HG03439 (cell line): ENCODE measurements around the gene STXBP6.
"Not testable (repeated sequence)": the region's sequence is repeated elsewhere in the genome, so short reads cannot be mapped to it uniquely, and the experiment has no call there.

ENCODE experiments used
- ATAC-seq: cut with Tn5 transposase; IDR thresholded peaks from one replicate; pipeline ENCODE4 v1.9.1; 2021; ENCODE audit warnings: mild to moderate bottlenecking, moderate library complexity; ENCODE audit not compliant: unreplicated experiment

The STXBP6 gene

DNA sequence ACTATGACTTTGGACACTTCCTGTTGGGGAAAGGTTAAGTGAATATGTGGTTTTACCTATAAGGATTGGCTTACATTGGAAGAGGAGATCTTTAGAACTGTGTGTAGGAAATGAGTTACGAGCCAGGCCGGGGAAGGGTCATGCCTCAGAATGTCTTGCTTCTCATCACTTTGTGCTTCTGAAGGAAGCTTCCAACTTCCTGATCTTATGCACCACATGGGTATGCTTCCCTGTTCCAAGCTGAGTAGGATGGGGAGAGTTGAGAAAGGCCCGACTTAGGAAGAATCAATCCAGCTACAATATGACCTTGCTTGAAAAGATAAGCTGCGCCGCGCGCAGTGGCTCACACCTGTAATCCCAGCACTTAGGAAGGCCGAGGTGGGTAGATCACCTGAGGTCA lies 59.9 kb downstream of the STXBP6 start:
- no peak for ATAC-seq

DNA sequence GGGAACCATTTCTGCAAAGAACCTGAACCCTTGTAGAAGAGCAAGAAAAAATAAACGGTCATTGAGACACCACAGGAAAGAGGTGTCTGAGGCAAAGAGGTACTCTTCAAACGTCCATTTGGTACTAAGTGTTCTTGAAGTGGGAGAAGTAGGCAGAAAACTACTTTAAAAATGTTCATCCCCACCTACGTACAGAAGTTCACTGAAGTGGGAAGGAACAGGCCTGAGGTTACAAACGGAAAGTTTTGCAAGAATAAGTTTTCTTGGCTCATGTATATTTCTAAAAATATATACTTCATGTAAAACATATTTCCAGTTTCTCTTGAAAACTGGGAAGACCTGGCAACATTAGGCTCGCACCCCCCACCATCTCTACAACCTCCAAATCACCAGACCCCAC lies 61.2 kb downstream of the STXBP6 start:
- no peak for ATAC-seq

DNA sequence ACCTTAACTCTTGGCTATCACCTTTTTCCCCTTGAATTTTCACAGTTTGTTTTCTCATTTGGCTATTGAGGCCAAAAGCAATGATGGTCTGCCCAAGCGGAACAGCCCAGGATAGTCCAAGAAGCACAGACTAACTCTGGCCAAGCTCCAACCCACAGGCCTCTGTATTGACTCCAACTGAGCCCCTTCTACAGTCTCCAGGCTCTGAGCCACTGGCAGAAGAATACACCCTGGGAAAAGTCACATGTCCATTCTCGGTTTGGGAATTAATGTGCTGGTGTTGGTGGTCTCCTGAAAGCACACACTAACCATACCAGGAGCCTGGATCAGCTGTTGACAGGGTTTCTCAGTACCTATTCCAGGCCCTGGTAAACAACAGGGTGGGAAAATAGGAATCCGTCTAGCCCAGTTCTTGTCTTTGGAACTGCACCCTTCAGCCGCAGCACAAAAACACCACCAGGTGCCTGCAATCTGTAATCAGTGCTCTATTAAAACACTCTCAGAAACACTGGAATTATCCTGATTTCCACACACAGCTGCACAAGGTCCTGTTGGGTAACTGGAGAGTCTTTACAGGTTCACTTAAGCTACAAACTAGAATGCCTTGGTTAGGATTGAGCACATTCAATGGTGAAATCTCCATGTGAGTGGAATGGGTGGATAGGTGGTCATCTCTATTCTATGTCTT lies 63.6 kb downstream of the STXBP6 start:
- no peak for ATAC-seq

DNA sequence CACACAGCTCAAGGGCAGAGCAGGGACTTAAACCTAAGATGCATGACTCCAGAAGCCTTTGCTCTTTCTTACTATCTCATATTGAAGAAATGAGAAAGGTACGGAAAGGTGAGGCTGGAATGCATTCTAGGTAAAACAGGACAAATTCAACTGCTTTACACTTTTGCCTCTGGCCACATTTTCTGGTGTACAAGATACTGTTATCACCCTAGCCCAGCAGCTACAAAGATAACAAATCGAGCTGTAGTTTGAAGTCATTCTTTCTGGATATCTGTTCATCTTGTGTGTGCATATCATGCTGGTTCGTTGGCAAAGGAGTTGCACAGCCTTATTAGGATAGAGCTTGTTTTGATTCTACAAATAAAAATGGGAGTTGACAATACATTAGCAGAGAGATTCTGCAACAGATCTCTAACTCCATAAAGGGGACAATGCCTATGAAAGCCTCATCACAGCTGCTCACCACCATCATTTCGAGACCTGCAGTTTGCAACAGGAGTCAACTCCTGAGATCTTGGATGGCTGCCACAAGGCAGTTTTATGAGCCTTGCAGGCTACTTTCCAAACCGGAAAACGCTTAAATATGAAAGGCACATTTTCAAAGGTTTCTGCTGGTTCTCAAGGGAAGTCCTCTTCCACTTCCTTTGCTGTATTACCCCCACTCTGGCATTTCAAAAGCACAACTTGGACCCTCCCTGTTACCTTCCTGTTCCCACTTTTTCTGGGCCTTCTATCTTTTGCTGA lies 64.9 kb downstream of the STXBP6 start:
- ATAC-seq = no peak

DNA sequence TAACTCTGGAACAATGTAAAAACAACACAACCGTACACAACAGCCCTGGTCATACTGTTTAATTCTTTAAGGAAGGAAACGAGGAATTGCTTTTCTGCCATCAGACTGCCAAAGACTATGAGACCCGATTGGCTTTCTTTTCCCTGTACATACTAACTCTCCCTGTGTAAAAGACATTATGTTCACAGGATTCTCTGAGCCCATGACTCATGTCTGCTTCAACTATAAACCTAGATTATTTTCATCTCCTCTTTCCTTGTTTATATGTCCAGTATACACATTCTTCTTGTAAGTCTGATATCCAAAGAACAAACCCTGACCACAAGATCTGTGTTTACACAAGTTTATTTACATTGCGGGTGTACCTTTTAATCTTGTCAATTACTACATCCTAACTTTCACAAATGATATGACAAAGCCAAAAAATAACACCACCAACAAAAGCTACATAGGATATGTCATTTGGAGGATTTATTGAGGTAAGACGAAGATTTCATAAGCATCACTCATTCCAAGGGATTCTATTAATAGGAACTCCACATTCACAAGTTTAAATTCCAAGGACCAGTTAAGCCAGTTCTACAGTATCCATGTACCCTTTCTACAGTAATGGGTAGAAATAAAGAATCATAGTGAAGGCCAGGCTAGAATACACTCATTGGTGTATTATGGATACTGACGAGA lies 67.3 kb downstream of the STXBP6 start:
- ATAC-seq = no peak

DNA sequence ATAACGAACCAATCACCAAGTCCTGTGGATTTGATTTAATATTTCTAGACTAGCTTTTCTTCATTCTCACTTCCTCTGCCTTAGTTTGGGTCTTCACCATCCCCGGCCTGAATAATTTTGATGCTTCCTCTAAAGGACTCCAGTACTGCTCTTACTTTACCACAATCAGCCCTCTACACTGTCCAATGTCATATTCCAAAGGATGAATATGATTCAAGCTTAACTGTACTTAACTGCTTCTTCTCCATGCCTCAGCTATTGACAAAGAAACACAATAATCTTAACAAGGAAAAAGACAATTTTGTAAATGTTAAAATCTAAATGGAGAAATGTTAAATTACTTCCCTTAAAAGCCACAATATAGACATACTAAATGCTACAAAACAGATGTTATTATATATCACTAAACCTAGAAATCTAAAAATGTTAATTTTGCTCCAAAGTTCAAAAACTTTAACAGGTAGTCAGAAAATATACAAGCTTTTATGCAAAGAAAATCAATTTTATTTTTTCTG lies 70.2 kb downstream of the STXBP6 start:
- no peak for ATAC-seq

DNA sequence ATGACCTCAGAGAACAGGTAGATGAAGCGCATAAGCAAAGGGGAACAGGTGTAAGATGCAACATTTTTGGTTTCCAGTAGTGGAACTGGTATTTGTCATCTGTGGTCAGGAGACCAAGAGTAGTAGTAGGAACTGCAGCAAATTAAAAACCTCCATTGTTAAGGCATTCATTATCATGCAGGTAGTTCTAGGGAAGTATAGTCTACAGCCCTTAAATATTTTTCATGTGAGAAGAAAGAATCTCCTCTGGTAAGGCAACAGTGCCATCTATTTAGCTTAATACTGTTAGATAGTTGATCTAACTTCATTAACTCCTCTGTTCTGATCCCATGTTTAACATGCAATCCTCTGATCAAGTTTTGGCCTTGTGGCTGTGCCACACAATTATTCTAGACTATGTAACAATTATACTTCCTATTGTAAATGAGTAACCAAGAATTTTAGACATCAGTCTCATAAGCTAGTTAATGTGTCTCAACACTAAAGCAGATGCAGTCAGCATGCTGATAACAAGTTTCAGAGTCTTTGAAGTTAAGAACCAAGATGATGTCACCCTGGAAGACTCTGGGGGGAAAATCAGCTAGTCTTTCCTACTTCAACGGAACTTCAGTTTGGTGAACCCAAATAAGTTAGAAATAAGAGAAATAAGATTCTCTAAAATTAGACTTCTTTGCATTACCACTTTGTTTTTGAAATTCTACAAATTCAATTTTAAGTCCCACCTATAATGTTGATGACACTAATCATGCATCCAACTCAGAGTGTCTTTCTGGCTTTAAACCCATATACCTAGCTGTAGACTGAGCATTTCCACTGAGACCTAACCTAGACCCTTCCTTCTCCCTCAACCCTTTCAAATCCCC lies 70.9 kb downstream of the STXBP6 start:
- ATAC-seq = peak; percentile 82

DNA sequence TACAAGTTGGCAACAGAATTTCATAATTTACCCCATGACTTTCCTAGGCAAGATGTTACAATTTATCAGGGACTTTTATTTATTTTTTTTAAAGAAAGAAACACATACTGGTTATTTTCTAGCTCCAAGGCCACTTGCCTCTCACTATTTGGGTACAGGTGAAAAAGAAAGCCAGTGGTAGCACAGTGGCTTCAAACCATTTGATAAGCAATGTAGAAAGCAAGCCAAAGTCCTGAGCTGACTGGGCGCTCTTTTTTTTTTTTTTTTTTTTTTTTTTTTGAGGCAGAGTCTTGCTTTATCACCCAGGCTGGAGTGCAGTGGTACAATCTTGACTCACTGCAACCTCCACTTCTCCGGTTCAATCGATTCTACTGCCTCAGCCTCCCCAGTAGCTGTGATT lies 73.3 kb downstream of the STXBP6 start:
- ATAC-seq = no peak

DNA sequence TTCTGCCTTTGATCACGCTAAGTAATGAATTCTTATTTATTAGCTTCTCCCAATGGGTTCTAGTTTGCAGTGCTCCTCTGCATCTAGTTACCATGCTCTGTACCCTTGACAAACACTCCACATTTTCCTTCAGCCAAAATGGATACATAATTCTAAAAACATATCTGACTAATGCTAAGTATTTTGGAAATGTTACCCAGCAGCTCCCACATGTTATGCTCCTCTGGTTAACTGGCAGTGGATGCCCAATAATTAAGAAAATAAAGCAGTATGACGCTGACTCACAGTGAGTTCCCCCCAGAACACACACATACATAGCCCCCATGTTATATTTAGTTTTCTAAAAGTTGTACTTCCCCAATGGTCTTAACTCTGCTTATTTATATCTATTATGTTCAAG lies 74.6 kb downstream of the STXBP6 start:
- ATAC-seq = no peak

DNA sequence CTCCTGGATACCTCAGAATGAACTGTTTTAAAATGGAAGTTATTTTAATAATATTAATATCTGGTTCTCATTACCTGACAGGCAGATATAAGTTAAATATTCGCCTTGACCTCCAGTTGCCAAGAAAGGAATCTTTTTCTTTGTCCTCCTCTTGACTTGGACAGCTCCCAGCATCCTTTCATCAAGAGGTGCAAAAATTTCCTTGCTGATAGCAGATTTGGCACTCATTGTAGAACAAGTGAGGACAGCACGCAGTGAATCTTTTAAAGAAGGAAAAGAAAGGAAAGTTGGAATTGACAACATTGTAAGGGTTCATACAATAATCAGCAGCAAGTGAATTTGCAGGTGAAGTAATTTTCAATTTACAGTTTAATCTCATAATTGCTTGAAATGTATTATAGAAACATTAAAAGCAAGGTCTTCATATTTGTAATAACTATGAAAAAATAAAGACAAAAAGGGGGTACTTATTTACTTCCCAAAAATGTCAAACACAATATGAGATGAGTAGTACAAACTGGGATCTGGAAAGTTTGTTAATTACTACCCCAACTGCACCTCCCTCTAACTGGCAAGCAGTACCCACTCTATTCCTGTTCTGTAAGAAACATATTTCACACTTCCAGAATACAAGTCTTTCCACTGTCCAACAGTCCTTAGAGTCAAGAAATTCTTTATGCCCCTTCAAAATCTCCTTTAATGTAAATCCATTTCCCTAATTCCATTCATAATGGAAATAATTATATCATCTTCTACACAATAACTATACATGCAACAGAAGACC lies 75.2 kb downstream of the STXBP6 start:
- ATAC-seq = no peak

DNA sequence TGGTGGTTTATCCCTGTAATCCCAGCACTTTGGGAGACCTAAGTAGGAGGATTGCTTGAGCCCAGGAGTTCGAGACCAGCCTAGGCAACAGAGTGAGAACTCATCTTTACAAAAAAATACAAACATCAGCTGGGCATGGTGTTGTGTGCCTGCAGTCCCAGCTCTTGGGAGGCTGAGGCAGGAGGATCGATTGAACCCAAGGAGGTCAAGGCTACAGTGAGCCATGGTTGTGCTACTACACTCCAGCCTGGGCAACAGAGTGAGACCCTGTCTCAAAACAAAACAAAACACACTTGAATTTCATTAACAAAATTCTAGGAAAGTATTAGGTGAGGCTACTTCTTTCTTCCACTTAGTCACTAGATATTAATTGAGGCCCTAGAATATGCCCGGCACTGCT lies 77.1 kb downstream of the STXBP6 start:
- ATAC-seq = no peak

DNA sequence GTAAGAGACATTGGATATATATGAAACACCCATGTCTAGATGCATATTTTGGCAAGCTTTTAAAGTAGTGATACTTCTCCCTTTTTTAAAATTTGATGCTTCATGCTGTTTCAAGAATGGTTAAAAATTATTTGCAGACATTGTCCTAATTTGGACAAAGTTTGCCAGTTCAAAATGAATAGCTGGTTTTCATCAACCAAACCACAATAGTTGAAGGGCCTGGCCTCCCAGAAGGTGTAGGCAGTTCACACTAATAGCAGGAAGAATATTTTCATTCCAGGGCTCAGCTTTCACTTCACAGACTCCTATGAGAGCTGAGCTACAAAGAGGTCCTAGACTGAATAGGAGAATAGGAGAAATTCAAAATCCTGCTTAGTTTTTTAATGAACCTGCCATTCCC lies 78.7 kb downstream of the STXBP6 start:
- no peak for ATAC-seq

DNA sequence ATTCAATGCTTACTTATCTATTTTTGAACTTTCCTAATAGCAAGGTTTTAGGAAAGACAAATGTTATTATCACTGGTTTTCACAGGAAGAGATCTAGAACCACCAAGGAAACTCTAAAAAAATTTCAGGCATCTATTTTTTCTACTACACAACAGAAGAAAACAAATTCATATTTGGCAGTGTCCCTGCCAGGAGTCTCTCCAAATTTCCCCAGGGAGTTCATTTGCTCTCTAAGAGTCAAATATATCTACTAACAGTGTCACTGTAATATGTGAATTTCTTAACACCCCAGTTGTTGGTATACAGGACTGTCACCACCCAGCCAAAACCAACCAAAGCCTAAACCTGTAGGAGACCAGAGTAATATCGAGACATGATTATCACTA lies 83.4 kb downstream of the STXBP6 start:
- no peak for ATAC-seq

DNA sequence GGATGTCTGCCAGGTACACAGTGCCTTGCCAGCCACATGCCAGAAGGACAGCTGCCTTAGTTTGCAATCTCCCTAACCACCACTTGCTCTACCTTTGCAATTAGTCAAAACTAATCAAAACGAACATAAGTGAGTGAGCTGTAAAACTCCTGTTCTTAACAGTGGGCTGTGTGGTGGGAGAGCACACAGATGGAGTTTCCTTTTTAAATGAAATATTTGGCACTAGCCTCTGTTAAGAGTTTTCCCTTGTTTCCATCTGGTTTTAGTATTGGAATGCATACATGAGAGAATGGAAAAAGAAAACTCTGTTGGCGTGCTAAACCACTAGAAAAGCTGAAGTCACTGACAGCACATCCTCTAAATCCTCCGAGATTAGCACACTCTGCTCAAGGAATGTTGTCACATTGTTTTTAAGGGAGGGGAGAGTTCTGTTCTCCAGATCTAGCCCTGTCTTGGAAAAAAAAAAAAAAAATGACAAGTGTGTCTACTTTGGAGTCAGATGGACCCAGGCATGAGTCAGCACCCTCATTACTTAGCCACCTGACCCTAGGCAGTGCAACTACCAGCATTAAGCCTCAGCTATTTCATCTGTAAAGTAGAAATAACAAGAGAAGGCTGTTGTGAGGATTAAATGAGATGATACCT lies 83.9 kb downstream of the STXBP6 start:
- ATAC-seq = no peak

DNA sequence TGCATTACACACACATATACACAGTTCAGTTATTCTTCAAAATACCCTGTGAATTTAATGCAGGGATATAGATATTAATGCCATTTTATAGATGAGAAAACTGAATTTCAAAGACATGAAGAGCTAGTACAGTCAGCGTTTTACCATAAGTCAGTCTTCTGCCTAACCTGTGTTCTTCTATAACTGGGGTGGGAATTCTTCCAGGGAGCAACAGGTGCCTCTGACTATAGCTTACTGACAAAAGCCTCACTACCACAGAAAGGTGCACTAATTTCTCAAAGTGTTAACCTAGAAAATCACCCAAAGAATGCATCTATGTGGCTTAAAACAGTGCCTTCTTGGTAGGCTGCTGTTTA lies 84.4 kb downstream of the STXBP6 start:
- no peak for ATAC-seq

DNA sequence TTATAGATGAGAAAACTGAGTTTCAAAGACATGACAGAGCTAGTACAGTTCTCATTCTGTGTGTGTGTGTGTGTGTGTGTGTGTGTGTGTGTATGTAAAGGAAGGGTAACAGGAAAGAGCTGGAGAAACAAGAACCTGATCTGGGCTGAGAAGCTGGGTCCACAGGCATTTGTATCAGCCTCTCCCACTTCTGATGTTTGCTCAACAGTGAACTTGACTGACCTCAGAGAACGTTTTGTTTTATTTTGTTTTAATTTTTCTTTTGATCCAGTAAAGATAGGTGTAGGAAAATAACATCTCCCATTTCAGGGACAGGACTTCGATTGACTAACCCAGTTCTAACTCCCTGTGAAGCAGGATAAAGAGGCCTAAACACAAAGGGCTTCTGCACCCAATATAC lies 85.4 kb downstream of the STXBP6 start:
- ATAC-seq = no peak

DNA sequence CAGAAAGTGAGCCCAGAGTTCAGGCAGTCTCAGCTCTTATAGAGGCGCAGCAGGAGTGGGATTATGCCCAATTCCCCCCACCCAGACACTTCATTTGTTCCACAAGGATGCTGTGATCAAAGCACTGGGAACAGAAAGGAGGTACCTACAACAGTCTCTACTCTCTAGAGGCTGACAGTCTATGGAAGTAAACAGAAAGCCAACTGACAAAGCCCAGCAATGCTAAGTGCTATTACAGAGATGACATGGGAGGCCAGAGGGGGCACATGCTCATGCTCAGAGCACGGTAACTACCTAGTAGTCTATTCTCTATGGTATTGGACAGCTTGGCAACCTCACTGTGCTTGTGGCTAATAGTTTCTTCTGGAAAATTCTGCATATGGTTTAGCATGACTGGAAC lies 85.9 kb downstream of the STXBP6 start:
- ATAC-seq = no peak

DNA sequence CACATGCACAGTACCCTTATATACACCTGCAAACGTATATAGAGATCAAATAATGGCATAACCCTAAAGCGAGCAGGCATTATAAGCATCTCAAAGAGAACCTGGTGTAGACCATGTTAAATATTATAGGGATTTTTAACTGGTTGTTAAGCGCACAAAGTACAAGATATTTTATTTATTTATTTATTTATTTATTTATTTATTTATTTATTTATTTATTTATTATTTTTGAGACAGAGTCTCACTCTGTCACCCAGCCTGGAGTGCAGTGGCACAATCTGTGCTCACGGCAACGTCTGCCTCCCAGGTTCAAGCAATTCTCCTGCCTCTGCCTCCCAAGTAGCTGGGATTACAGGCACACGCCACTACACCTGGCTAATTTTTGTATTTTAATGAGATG lies 87.8 kb downstream of the STXBP6 start:
- ATAC-seq = not testable (repeated sequence)

DNA sequence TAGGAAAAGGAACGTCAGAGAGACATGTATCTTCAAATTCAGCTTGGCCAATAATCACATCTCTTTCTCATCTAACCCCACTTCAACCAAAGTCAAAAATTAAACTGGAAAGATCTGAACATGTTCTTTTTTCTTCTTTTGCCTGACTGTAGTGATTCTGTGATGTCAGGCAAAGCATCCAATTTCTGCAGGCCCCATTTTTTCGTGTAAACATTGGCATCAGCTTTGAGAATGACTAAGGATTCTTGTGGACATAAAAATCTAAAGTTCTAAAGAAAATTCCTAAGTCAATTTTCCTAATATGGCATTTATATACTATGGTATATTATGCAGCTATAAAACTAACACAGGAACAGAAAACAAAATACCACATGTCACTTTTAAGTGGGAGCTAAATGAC lies 89.1 kb downstream of the STXBP6 start:
- ATAC-seq = no peak

DNA sequence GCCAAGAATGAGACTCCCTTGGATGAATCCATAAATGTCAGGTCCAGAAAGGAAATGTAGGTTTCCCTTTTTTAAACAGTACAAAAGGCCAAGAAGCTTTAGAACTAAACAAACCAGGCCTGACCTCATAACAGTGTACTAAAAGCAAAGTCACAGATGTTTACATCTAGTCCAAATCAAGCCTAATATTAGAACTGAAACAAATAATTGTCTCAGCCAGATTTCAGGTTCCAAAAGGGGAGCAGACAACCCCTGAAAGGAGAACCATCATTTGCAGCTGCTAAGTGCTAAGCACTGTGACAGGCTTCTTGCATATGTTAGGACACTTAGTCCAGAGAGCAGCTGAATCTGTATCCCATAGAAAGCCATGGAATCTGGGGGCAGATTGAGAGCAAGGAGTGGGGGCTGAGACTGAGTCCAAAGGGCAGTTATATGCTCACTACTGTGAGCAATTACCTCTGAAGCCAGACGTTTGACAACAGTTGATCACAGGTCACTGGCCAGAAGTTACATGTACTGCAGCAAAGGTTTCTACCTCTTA lies 90.1 kb downstream of the STXBP6 start:
- ATAC-seq = no peak
